B cell (primary cell): Measurements from ENCODE around the gene COL8A2. TPM values are rescaled to one million over a fixed set of nuclear protein-coding genes. Genes with fewer than 3 reads are reported as not detected.

Source experiments
- ATAC-seq: fragments of 200-7000 bp; cut with Tn5 transposase; one replicate; pipeline ENCODE4 v1.10.0; 2021; ENCODE audit warnings: low read depth, mild to moderate bottlenecking, moderate number of reproducible peaks, moderate library complexity
- CTCF ChIA-PET: fragments of 350-600 bp; sonication (Branson Sonifier 250); formaldehyde crosslinking; loops from one replicate; lab custom pipeline; 2021; ENCODE audit warnings: antibody characterized with exemption, inconsistent platforms; lab: Charles Lee
- POLR2A ChIA-PET: fragments of 350-600 bp; sonication (Branson Sonifier 250); formaldehyde crosslinking; loops from one replicate; lab custom pipeline; 2021; ENCODE audit warnings: antibody characterized with exemption; lab: Charles Lee
- DNase-seq: peaks from one replicate; pipeline ENCODE4 v3.0.0; 2013
- H2AFZ ChIP-seq: 2 replicates; pipeline ENCODE4 v1.6.1; 2012; ENCODE audit warnings: mild to moderate bottlenecking, low read depth, low read length; ENCODE audit not compliant: insufficient read depth, poor library complexity, severe bottlenecking
- H3K27ac ChIP-seq, 2 donors: 1 replicate in 1 of 2; 2 replicates in 1 of 2; pipeline ENCODE4 v1.5.1; 2012 to 2013; ENCODE audit warnings: low read length in 2 of 2, mild to moderate bottlenecking in 2 of 2, moderate library complexity in 1 of 2
- H3K27me3 ChIP-seq, 4 experiments: fragments of 200-600 bp in 1 of 4; sonication (generic) in 1 of 4; replicated peaks in 1 of 4; 1 replicate in 2 of 4; 2 replicates in 2 of 4; pipeline versions ENCODE4 v1.6.1 to v1.7.0; 2013 to 2016; ENCODE audit warnings: low read length in 3 of 4, mild to moderate bottlenecking in 2 of 4, mixed read lengths in 1 of 4, moderate library complexity in 1 of 4; ENCODE audit not compliant: insufficient read depth in 4 of 4, control insufficient read depth in 3 of 4; ENCODE audit errors: control extremely low read depth in 1 of 4
- H3K36me3 ChIP-seq, 2 experiments: replicated peaks in 1 of 2; 1 replicate in 1 of 2; 2 replicates in 1 of 2; pipeline versions ENCODE4 v1.6.1 to v1.7.1; 2013; ENCODE audit warnings: low read length in 1 of 2; ENCODE audit not compliant: insufficient read depth in 2 of 2, control insufficient read depth in 1 of 2; ENCODE audit errors: control extremely low read depth in 1 of 2, extremely low read depth in 1 of 2
- H3K4me1 ChIP-seq, 2 donors: fragments of 200-600 bp in 1 of 2; sonication (generic) in 1 of 2; 1 replicate in 1 of 2; 2 replicates in 1 of 2; pipeline versions ENCODE4 v1.5.1 to v1.6.1; 2013 to 2017; ENCODE audit warnings: low read length in 2 of 2; ENCODE audit not compliant: control insufficient read depth in 2 of 2, insufficient read depth in 2 of 2
- H3K4me2 ChIP-seq: replicated peaks from 2 replicates; pipeline ENCODE3; 2012; ENCODE audit warnings: mild to moderate bottlenecking, low read depth, low read length; ENCODE audit not compliant: poor library complexity, severe bottlenecking
- H3K4me3 ChIP-seq, 5 experiments: fragments of 200-600 bp in 1 of 5; sonication (generic) in 1 of 5; 1 replicate in 3 of 5; 2 replicates in 2 of 5; pipeline versions ENCODE4 v1.5.1 to v1.7.0; 2011 to 2016; ENCODE audit warnings: low read length in 4 of 5, mild to moderate bottlenecking in 4 of 5, low read depth in 2 of 5, control low read depth in 1 of 5, moderate library complexity in 1 of 5; ENCODE audit not compliant: insufficient read depth in 1 of 5; ENCODE audit errors: control extremely low read depth in 1 of 5, extremely low read depth in 1 of 5
- H3K79me2 ChIP-seq: fragments of 200-600 bp; sonication (generic); one replicate; pipeline ENCODE4 v1.6.0; 2016; ENCODE audit warnings: low read length; ENCODE audit not compliant: control insufficient read depth, insufficient read depth
- H3K9ac ChIP-seq: fragments of 200-600 bp; sonication (generic); 2 replicates; pipeline ENCODE4 v1.6.1; 2017; ENCODE audit warnings: mild to moderate bottlenecking, low read length, moderate library complexity
- H3K9me3 ChIP-seq, 3 donors: one replicate each; pipeline versions ENCODE4 v1.6.1 to v1.7.1; 2013; ENCODE audit warnings: low read length in 2 of 3; ENCODE audit not compliant: control insufficient read depth in 2 of 3, insufficient read depth in 1 of 3; ENCODE audit errors: control extremely low read depth in 1 of 3
- H4K20me1 ChIP-seq: 2 replicates; pipeline ENCODE4 v1.6.0; 2012; ENCODE audit warnings: mild to moderate bottlenecking, low read length; ENCODE audit not compliant: insufficient read depth, control insufficient read depth, poor library complexity, severe bottlenecking
- H3K27ac Mint-ChIP-seq: one replicate; pipeline ENCODE4 v1.8.0; 2021; ENCODE audit warnings: mixed read lengths
- H3K27me3 Mint-ChIP-seq: one replicate; pipeline ENCODE4 v1.8.0; 2021; ENCODE audit warnings: mixed read lengths
- H3K4me1 Mint-ChIP-seq: one replicate; pipeline ENCODE4 v1.8.0; 2021; ENCODE audit warnings: mixed read lengths
- H3K4me3 Mint-ChIP-seq: one replicate; pipeline ENCODE4 v1.8.0; 2021; ENCODE audit warnings: mixed read lengths
- H3K9me3 Mint-ChIP-seq: one replicate; pipeline ENCODE4 v1.8.0; 2022; ENCODE audit warnings: mixed read lengths; ENCODE audit not compliant: insufficient read depth
- EZH2 ChIP-seq: IDR thresholded peaks from 2 replicates; pipeline ENCODE4 v1.6.1; 2012; ENCODE audit warnings: borderline replicate concordance, low read depth, mild to moderate bottlenecking, moderate library complexity, low read length; ENCODE audit not compliant: insufficient read depth, poor library complexity, severe bottlenecking
- WGBS: methylation state at CpG from one replicate; pipeline ENCODE4 v1.1.5; 2013; ENCODE audit warnings: missing lambda C conversion rate; ENCODE audit not compliant: insufficient coverage; 5-methylcytosine and 5-hydroxymethylcytosine counted together
- intact Hi-C: fragments of 100-400 bp; cut with micrococcal nuclease; formaldehyde crosslinking; loops from one replicate; pipeline ENCODE4 v1.10.0; 2022
- polyA plus RNA-seq: library from polyadenylated mRNA; depleted of rRNA; stranded (reverse); fragments of >200 nt; gene quantifications from 2 replicates; pipeline ENCODE4 v1.2.3, GENCODE V29; 2012
- total RNA-seq, 2 donors: library from RNA; stranded (reverse); fragments of 120-200 nt in 1 of 2; gene quantifications; 1 replicate in 1 of 2; 2 replicates in 1 of 2; pipeline versions ENCODE4 v1.2.3 to v1.2.4, GENCODE V29; 2013 to 2022
- TF ChIP-seq, protein P1 (sequence below): fragments of 200-600 bp; IDR thresholded peaks from one replicate; pipeline ENCODE4 v1.8.0; 2022; ENCODE audit warnings: antibody characterized with exemption, mild to moderate bottlenecking

The COL8A2 gene
- total and polyA plus RNA-seq, 2 donors (not counting 1 experiment from before 2014, with no cell fraction given) = 0.17 TPM; not detected in 1

DNA sequence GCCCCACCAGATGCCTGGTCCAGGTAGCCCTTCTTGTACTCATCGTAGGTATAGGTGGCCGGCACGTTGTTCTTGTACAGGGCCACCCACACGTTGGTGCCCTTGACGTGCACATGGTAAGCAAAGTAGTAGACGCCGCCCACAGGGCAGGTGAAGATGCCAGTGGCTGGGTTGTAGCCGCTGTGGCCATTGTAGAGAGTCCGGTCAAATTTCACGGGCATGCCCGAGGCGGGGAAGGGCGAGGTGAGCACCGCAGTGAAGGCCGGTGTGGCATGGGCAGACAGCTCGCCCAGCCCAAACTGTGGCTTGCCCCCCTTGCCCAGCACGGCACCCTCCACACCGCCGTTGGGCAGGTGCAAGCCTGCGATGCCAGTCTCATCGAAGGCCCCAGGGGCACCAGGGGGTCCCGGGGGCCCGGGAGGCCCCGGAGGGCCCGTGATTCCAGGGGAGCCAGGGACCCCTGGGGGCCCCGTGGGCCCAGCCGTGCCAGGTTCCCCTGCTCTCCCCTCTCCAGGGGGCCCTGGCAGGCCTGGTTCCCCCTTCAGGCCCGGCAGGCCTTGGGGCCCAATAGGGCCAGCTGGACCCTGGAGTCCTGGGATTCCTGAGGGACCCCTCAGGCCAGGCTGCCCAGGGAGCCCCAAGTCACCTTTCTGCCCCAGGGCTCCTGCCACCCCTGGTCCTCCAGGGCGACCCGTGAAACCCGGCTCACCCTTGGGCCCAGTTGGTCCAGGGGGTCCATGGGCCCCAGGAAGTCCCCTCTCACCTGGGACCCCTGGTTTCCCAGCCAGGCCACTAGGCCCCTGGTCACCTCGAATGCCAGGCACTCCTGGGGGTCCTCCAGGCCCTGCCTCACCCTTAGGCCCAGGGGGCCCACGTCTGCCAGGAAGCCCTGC, 27.1 kb downstream of the COL8A2 start:
- H3K9me3 ChIP-seq = no peaks in the 10 kb centered on the region
- TF ChIP-seq, protein P1, sequence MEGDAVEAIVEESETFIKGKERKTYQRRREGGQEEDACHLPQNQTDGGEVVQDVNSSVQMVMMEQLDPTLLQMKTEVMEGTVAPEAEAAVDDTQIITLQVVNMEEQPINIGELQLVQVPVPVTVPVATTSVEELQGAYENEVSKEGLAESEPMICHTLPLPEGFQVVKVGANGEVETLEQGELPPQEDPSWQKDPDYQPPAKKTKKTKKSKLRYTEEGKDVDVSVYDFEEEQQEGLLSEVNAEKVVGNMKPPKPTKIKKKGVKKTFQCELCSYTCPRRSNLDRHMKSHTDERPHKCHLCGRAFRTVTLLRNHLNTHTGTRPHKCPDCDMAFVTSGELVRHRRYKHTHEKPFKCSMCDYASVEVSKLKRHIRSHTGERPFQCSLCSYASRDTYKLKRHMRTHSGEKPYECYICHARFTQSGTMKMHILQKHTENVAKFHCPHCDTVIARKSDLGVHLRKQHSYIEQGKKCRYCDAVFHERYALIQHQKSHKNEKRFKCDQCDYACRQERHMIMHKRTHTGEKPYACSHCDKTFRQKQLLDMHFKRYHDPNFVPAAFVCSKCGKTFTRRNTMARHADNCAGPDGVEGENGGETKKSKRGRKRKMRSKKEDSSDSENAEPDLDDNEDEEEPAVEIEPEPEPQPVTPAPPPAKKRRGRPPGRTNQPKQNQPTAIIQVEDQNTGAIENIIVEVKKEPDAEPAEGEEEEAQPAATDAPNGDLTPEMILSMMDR = no peak
- TF ChIP-seq EZH2 = no peak
- no peak overlapping the region for H3K4me3 Mint-ChIP-seq
- H3K4me2 ChIP-seq = no peak overlapping the region
- no peak overlapping the region for H2AFZ ChIP-seq
- H3K27ac ChIP-seq = no peak overlapping the region
- no peaks in the 10 kb centered on the region for H3K27me3 ChIP-seq
- no peaks in the 10 kb centered on the region for H4K20me1 ChIP-seq
- no peaks in the 10 kb centered on the region for H3K9me3 Mint-ChIP-seq
- peaks cover 0 to 34% of the 10 kb centered on the region in 2 experiments for H3K36me3 ChIP-seq
- H3K79me2 ChIP-seq = no peaks in the 10 kb centered on the region
- no peak overlapping the region for H3K9ac ChIP-seq
- peaks cover 2% of the 10 kb centered on the region for H3K4me1 Mint-ChIP-seq
- CTCF ChIA-PET = interaction anchor here (1.9 to 7.4 kb wide), 3 partner anchors 36 to 189 kb away, joined by 15 to 58 read pairs (median 56); no protein-coding TSS in a partner anchor
- 94% methylated on average over 33 of the region's 33 CpGs for WGBS
- DNase-seq (no peak), ATAC-seq (no peak)
- H3K27ac Mint-ChIP-seq = no peak overlapping the region
- H3K4me1 ChIP-seq = peaks cover 0 to 7% of the 10 kb centered on the region in 2 donors
- POLR2A ChIA-PET = no interaction called here
- H3K27me3 Mint-ChIP-seq = no peaks in the 10 kb centered on the region
- H3K4me3 ChIP-seq = no peak overlapping the region
- intact Hi-C loops = loop anchor here (5.0 kb wide), 1 partner anchor 1334 kb away; no protein-coding TSS in a partner anchor
